SK-N-SH treated with all-trans-retinoic acid at 6 μM for 48 hours (cell line): ENCODE measurements around the gene TKT.

Experiments used
- ARNTL ChIP-seq: fragments of 450-650 bp; formaldehyde crosslinking; IDR thresholded peaks from 2 replicates; pipeline ENCODE4 v1.5.0; 2020; ENCODE audit warnings: low read depth, mild to moderate bottlenecking, moderate library complexity, borderline replicate concordance
- BACH2 ChIP-seq: fragments of 250-450 bp; sonication (Bioruptor Pico); IDR thresholded peaks from 2 replicates; pipeline ENCODE4 v1.9.0; 2021; ENCODE audit warnings: mild to moderate bottlenecking, borderline replicate concordance
- ESRRG ChIP-seq: fragments of 250-450 bp; sonication (Bioruptor Pico); IDR thresholded peaks from 2 replicates; pipeline ENCODE4 v1.6.1; 2021; ENCODE audit warnings: mild to moderate bottlenecking
- GLIS3 ChIP-seq: fragments of 250-450 bp; sonication (Bioruptor Pico); IDR thresholded peaks from 2 replicates; pipeline ENCODE4 v1.5.0; 2020; ENCODE audit warnings: mild to moderate bottlenecking, moderate library complexity
- ZC3H10 ChIP-seq: fragments of 250-450 bp; sonication (Bioruptor Pico); IDR thresholded peaks from 2 replicates; pipeline ENCODE4 v1.5.1; 2021; ENCODE audit warnings: mild to moderate bottlenecking, moderate library complexity
- ZFP30 ChIP-seq: fragments of 450-650 bp; formaldehyde crosslinking; IDR thresholded peaks from 2 replicates; pipeline ENCODE4 v1.5.0; 2022; ENCODE audit warnings: mild to moderate bottlenecking, moderate library complexity
- ZNF8 ChIP-seq: fragments of 450-650 bp; formaldehyde crosslinking; IDR thresholded peaks from 2 replicates; pipeline ENCODE4 v1.5.0; 2020; ENCODE audit warnings: mild to moderate bottlenecking, moderate library complexity
- TF ChIP-seq, protein P1 (sequence below): fragments of 250-450 bp; sonication (Bioruptor Pico); IDR thresholded peaks from 2 replicates; pipeline ENCODE4 v1.8.0; 2021; ENCODE audit warnings: low read depth, mild to moderate bottlenecking, moderate library complexity, borderline replicate concordance

DNA sequence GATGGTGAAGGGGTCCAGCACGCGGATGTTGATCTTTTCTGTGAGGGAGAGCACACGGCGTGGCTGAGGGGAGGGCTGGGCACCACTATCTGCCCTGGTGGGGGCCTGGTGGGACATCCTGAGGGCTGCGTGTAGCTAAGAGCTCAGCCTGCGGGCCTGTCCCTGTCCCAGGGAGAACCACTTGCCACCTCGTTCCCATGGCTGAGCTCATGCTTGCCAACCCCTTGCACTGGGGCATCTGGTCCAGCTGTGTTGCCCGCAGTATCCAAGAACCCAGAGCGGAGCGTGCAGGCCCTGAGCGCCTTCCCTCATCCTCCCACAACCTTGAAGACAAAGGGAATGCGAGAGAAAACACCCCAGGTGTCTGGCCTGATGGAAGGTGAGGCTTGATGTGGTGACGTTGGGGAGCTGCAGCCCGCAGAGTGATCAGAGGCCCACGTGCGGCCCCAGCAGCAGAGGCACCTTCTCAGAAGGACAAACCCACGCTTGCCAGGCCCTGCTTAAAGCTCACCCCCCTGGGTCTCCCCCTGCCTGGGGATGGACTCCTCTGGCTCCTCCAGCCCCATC, 28.9 kb downstream of the TKT start:
- TF ChIP-seq ESRRG (CRISPR knock-in tag) (no peak), ARNTL (CRISPR knock-in tag) (no peak), BACH2 (CRISPR knock-in tag) (no peak), ZC3H10 (CRISPR knock-in tag) (no peak), GLIS3 (no peak), ZNF8 (CRISPR knock-in tag) (no peak), ZFP30 (CRISPR knock-in tag) (no peak)
- TF ChIP-seq, protein P1, sequence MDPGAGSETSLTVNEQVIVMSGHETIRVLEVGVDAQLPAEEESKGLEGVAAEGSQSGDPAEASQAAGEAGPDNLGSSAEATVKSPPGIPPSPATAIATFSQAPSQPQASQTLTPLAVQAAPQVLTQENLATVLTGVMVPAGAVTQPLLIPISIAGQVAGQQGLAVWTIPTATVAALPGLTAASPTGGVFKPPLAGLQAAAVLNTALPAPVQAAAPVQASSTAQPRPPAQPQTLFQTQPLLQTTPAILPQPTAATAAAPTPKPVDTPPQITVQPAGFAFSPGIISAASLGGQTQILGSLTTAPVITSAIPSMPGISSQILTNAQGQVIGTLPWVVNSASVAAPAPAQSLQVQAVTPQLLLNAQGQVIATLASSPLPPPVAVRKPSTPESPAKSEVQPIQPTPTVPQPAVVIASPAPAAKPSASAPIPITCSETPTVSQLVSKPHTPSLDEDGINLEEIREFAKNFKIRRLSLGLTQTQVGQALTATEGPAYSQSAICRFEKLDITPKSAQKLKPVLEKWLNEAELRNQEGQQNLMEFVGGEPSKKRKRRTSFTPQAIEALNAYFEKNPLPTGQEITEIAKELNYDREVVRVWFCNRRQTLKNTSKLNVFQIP: no peak
